Neuronal stem cell (in vitro differentiated cells): ENCODE results near the gene CASK.
A peak's percentile ranks its signal among the peaks of the same experiment; 100 is the strongest.

Experiments used
- DNase-seq: peaks from one replicate; pipeline ENCODE4 v3.0.0-alpha.2; 2013; ENCODE audit warnings: low spot score
- H2AFZ ChIP-seq: one replicate; pipeline ENCODE4 v1.6.1; 2013; ENCODE audit warnings: mild to moderate bottlenecking, low read length, inconsistent platforms
- H2AK5ac ChIP-seq: 2 replicates; pipeline ENCODE4 v1.6.1; 2013; ENCODE audit warnings: low read depth, mild to moderate bottlenecking, inconsistent platforms, low read length, moderate library complexity, mixed read lengths
- H2BK120ac ChIP-seq: 2 replicates; pipeline ENCODE4 v1.6.1; 2013; ENCODE audit warnings: low read depth, mild to moderate bottlenecking, inconsistent platforms, low read length, moderate library complexity, mixed read lengths
- H2BK12ac ChIP-seq: one replicate; pipeline ENCODE4 v1.6.1; 2013; ENCODE audit warnings: low read length, inconsistent platforms
- H2BK15ac ChIP-seq: 2 replicates; pipeline ENCODE4 v1.6.1; 2013; ENCODE audit warnings: mild to moderate bottlenecking, low read length, inconsistent platforms, mixed read lengths
- H2BK5ac ChIP-seq: one replicate; pipeline ENCODE4 v1.6.1; 2013; ENCODE audit warnings: inconsistent platforms, mild to moderate bottlenecking, low read length, moderate library complexity
- H3K14ac ChIP-seq: one replicate; pipeline ENCODE4 v1.6.1; 2013; ENCODE audit warnings: low read length, inconsistent platforms
- H3K18ac ChIP-seq: 2 replicates; pipeline ENCODE4 v1.6.1; 2013; ENCODE audit warnings: low read length, inconsistent platforms
- H3K23ac ChIP-seq: 2 replicates; pipeline ENCODE4 v1.6.1; 2013; ENCODE audit warnings: low read depth, mild to moderate bottlenecking, mixed read lengths, low read length, inconsistent platforms; ENCODE audit not compliant: poor library complexity
- H3K27ac ChIP-seq: replicated peaks from 3 replicates; pipeline ENCODE4 v1.5.1; 2013; ENCODE audit warnings: low read length, inconsistent platforms
- H3K27me3 ChIP-seq, 3 experiments: 2 replicates each; pipeline ENCODE4 v1.6.1; 2013; ENCODE audit warnings: low read length in 3 of 3, mild to moderate bottlenecking in 2 of 3, inconsistent platforms in 1 of 3, low read depth in 1 of 3, mixed read lengths in 1 of 3, moderate library complexity in 1 of 3; ENCODE audit not compliant: control insufficient read depth in 3 of 3, insufficient read depth in 3 of 3
- H3K36me3 ChIP-seq, 2 donors: replicated peaks in 1 of 2; 2 replicates each; pipeline ENCODE4 v1.6.1; 2013; ENCODE audit warnings: low read length in 2 of 2; ENCODE audit not compliant: control insufficient read depth in 2 of 2, insufficient read depth in 2 of 2
- H3K4ac ChIP-seq: 2 replicates; pipeline ENCODE4 v1.6.1; 2013; ENCODE audit warnings: inconsistent platforms, mild to moderate bottlenecking, low read length, moderate library complexity
- H3K4me1 ChIP-seq, 2 donors: 1 replicate in 1 of 2; 2 replicates in 1 of 2; pipeline ENCODE4 v1.6.1; 2013; ENCODE audit warnings: low read length in 2 of 2, low read depth in 1 of 2; ENCODE audit not compliant: control insufficient read depth in 2 of 2, insufficient read depth in 1 of 2
- H3K4me2 ChIP-seq: one replicate; pipeline ENCODE4 v1.6.1; 2013; ENCODE audit warnings: mild to moderate bottlenecking, low read length, inconsistent platforms; ENCODE audit not compliant: insufficient read depth, poor library complexity, severe bottlenecking
- H3K4me3 ChIP-seq, 2 donors: 2 replicates each; pipeline ENCODE4 v1.5.1; 2013; ENCODE audit warnings: low read length in 2 of 2, mild to moderate bottlenecking in 2 of 2, inconsistent platforms in 1 of 2, moderate library complexity in 1 of 2
- H3K79me1 ChIP-seq: one replicate; pipeline ENCODE4 v1.6.1; 2013; ENCODE audit warnings: low read depth, mild to moderate bottlenecking, inconsistent platforms, low read length, moderate library complexity
- H3K9ac ChIP-seq: one replicate; pipeline ENCODE4 v1.6.1; 2013; ENCODE audit warnings: mild to moderate bottlenecking, low read depth, low read length, inconsistent platforms; ENCODE audit not compliant: poor library complexity
- H3K9me3 ChIP-seq, 2 donors: replicated peaks in 1 of 2; 2 replicates each; pipeline versions ENCODE3 to v1.6.1; 2013; ENCODE audit warnings: low read length in 2 of 2, mild to moderate bottlenecking in 2 of 2, inconsistent platforms in 1 of 2, low read depth in 1 of 2, mixed read lengths in 1 of 2, moderate library complexity in 1 of 2; ENCODE audit not compliant: control insufficient read depth in 2 of 2, insufficient read depth in 1 of 2
- H4K8ac ChIP-seq: one replicate; pipeline ENCODE4 v1.6.1; 2013; ENCODE audit warnings: low read depth, mild to moderate bottlenecking, inconsistent platforms, low read length, moderate library complexity
- H4K91ac ChIP-seq: one replicate; pipeline ENCODE4 v1.6.1; 2013; ENCODE audit warnings: low read length, low read depth, mild to moderate bottlenecking, inconsistent platforms; ENCODE audit not compliant: poor library complexity
- WGBS, 2 donors: extraction: QIAGEN DNeasy Blood & Tissue Kit; methylation state at CpG; one replicate each; pipeline ENCODE4 v1.1.7; 2013; ENCODE audit warnings: missing lambda C conversion rate in 2 of 2, mixed read lengths in 1 of 2; ENCODE audit not compliant: insufficient read length in 2 of 2, insufficient replicate concordance in 1 of 2; ENCODE audit errors: extremely low coverage in 2 of 2; 5-methylcytosine and 5-hydroxymethylcytosine counted together

Gene CASK

DNA sequence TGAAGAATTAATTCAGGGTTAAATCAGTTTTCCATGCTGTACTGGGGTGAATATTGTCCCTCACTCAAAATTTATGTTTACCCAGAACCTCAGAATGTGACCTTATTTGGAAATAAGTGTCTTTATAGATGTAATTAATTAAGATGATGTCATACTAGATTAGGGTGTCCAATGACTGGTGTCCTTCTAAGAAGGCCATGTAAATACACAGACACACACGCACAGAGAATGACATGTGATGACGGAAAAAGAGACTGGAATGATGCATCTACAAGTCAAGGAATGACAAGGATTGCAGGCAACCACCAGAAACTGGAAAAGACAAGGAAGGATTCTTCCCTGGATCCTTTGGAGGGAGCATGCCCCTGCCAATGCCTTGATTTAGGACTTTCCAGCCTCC is 319.2 kb downstream of the CASK start:
- Histone ChIP-seq H3K14ac (no peak overlapping the region), H3K36me3 (no peaks in the 10 kb centered on the region), H3K27ac (no peak overlapping the region), H2AFZ (no peak overlapping the region), H2AK5ac (no peak overlapping the region), H3K9ac (no peak overlapping the region), H3K23ac (no peak overlapping the region), H3K9me3 (peaks cover 0 to 3% of the 10 kb centered on the region in 2 donors), H2BK5ac (no peak overlapping the region), H3K18ac (no peak overlapping the region), H3K4ac (no peak overlapping the region), H3K4me1 (peaks cover 0 to 3% of the 10 kb centered on the region in 2 donors), H4K8ac (no peak overlapping the region), H3K4me3 (no peak overlapping the region), H4K91ac (no peak overlapping the region), H3K27me3 (no peaks in the 10 kb centered on the region), H2BK15ac (no peak overlapping the region), H3K4me2 (no peak overlapping the region), H2BK120ac (no peak overlapping the region), H2BK12ac (no peak overlapping the region), H3K79me1 (no peaks in the 10 kb centered on the region)
- DNase-seq = no peak
- no CpG with 5 or more reads among the region's 2 CpGs for WGBS, 2 donors

DNA sequence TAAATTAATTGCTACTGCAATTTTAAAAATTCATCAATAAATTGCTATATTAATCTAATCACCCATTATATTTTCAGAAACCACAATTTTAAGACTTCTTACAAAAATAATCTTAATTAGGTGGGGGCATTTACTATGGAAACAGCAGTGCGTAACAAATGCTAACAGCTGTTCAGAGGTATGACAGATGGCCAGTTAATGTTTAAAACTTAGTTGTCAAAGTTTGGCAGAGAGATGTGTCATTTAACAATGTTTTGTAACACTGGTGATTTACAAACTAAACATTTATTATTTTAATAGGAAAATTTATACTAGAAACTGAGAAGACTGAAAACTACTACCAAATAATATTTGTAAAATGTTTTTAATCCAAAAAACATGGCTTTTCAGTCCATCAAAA is 319.8 kb downstream of the CASK start:
- Histone ChIP-seq H4K8ac (no peak overlapping the region), H3K4me3 (no peak overlapping the region), H3K18ac (no peak overlapping the region), H3K27ac (no peak overlapping the region), H3K36me3 (no peaks in the 10 kb centered on the region), H3K9me3 (peaks cover 0 to 3% of the 10 kb centered on the region in 2 donors), H3K4me2 (no peak overlapping the region), H3K27me3 (no peaks in the 10 kb centered on the region), H2BK120ac (no peak overlapping the region), H2AFZ (no peak overlapping the region), H2BK12ac (no peak overlapping the region), H3K9ac (no peak overlapping the region), H3K23ac (no peak overlapping the region), H3K4ac (no peak overlapping the region), H2BK5ac (no peak overlapping the region), H4K91ac (no peak overlapping the region), H3K14ac (no peak overlapping the region), H3K79me1 (no peaks in the 10 kb centered on the region), H3K4me1 (peaks cover 0 to 3% of the 10 kb centered on the region in 2 donors), H2BK15ac (no peak overlapping the region), H2AK5ac (no peak overlapping the region)
- WGBS, 2 donors = no CpG with 5 or more reads among the region's 1 CpG
- no peak for DNase-seq

DNA sequence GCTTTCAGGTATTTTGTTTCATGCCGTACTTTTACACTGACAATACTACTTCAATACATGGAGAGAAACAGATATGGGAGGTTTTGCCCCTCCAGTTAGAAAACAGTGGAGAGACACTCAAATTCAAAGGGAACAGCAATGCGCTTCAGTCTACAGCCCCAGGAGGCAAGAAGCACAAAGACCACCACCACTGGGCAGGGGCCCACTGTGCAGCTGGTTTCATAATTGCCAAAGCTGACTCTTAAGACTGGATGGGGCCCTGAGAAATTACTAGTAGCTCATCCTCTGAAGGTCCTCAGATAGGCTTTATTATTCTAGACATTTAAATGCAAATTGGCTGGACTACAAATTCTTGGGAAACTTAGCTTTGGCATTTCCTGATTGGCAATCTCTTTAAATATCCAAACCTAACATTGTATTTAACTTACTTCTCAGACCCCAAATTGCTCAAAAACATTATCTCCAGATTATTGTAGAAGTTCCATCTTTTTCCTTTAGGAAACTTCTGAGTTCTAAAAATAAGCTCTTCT is 320.5 kb downstream of the CASK start:
- Histone ChIP-seq H3K4me3 (no peak overlapping the region), H2BK12ac (no peak overlapping the region), H2BK120ac (no peak overlapping the region), H3K36me3 (no peaks in the 10 kb centered on the region), H3K9me3 (peaks cover 0 to 3% of the 10 kb centered on the region in 2 donors), H2BK15ac (no peak overlapping the region), H3K4me2 (no peak overlapping the region), H3K4ac (no peak overlapping the region), H4K8ac (no peak overlapping the region), H3K9ac (no peak overlapping the region), H3K27ac (peak overlapping the region; percentile 17), H3K79me1 (no peaks in the 10 kb centered on the region), H2BK5ac (no peak overlapping the region), H2AK5ac (no peak overlapping the region), H2AFZ (no peak overlapping the region), H3K18ac (no peak overlapping the region), H3K14ac (no peak overlapping the region), H3K4me1 (peaks cover 0 to 3% of the 10 kb centered on the region in 2 donors), H3K27me3 (no peaks in the 10 kb centered on the region), H3K23ac (no peak overlapping the region), H4K91ac (no peak overlapping the region)
- DNase-seq = no peak
- WGBS, 2 donors = no CpG with 5 or more reads among the region's 2 CpGs

DNA sequence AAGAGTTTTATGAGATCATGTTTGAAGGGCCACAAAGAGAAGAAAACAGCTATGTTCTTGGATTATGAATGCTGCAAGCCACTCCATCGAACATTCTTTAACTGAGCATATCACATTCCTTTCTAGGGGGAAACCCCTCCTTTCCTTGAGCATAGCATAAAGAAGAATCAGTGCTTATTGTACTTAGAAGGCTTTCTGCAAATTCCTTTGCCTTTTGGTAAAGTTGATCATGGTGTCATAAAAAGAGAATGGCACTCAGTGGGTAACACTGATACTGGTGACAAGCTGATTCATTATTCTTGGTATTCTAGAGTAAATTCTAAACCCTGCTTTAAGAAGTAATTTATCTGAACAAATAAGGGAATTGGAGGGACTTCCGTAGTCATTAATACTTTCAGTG is 323.1 kb downstream of the CASK start:
- DNase-seq = no peak
- H3K9ac ChIP-seq = no peak overlapping the region
- no peak overlapping the region for H2AFZ ChIP-seq
- H2BK120ac ChIP-seq = no peak overlapping the region
- H3K4me2 ChIP-seq = no peak overlapping the region
- H3K4me1 ChIP-seq = peaks cover 0 to 3% of the 10 kb centered on the region in 2 donors
- H2AK5ac ChIP-seq = no peak overlapping the region
- no peak overlapping the region for H3K4ac ChIP-seq
- no peak overlapping the region for H2BK12ac ChIP-seq
- peaks cover 0 to 3% of the 10 kb centered on the region in 2 donors for H3K9me3 ChIP-seq
- H3K36me3 ChIP-seq = no peaks in the 10 kb centered on the region
- WGBS, 2 donors = no CpG with 5 or more reads among the region's 2 CpGs
- no peak overlapping the region for H3K27ac ChIP-seq
- H3K18ac ChIP-seq = no peak overlapping the region
- no peak overlapping the region for H3K4me3 ChIP-seq
- H3K79me1 ChIP-seq = no peaks in the 10 kb centered on the region
- no peak overlapping the region for H3K14ac ChIP-seq
- H4K8ac ChIP-seq = no peak overlapping the region
- no peaks in the 10 kb centered on the region for H3K27me3 ChIP-seq
- H2BK15ac ChIP-seq = no peak overlapping the region
- H4K91ac ChIP-seq = no peak overlapping the region
- H3K23ac ChIP-seq = no peak overlapping the region
- H2BK5ac ChIP-seq = no peak overlapping the region
